H9 (cell line): Measurements from ENCODE around the gene GP1BB. TPM values are rescaled to one million over a fixed set of nuclear protein-coding genes. Genes with fewer than 3 reads are reported as not detected.

Experiments
- DNase-seq: peaks from one replicate; pipeline ENCODE4 v3.0.0-alpha.2; 2017
- H2AFZ ChIP-seq: one replicate; pipeline ENCODE4 v1.6.1; 2013; ENCODE audit warnings: mild to moderate bottlenecking, low read length, control low read depth, moderate library complexity
- H2AK5ac ChIP-seq: 2 replicates; pipeline ENCODE4 v1.6.1; 2013; ENCODE audit warnings: low read length, control low read depth, mixed read lengths; ENCODE audit not compliant: insufficient read length
- H2BK120ac ChIP-seq: one replicate; pipeline ENCODE4 v1.6.1; 2013; ENCODE audit warnings: low read depth, mild to moderate bottlenecking, low read length, control low read depth, inconsistent platforms; ENCODE audit not compliant: poor library complexity, severe bottlenecking
- H2BK12ac ChIP-seq: 2 replicates; pipeline ENCODE4 v1.6.1; 2013; ENCODE audit warnings: low read length, control low read depth, mixed read lengths, low read depth; ENCODE audit not compliant: insufficient read length
- H2BK15ac ChIP-seq: 2 replicates; pipeline ENCODE4 v1.6.1; 2013; ENCODE audit warnings: low read depth, low read length, control low read depth
- H2BK20ac ChIP-seq: one replicate; pipeline ENCODE4 v1.6.1; 2013; ENCODE audit warnings: low read depth, mild to moderate bottlenecking, low read length, control low read depth, inconsistent platforms; ENCODE audit not compliant: poor library complexity, severe bottlenecking
- H2BK5ac ChIP-seq: 2 replicates; pipeline ENCODE4 v1.6.1; 2013; ENCODE audit warnings: low read length, control low read depth, mixed read lengths; ENCODE audit not compliant: insufficient read length
- H3K14ac ChIP-seq: 2 replicates; pipeline ENCODE4 v1.6.1; 2013; ENCODE audit warnings: low read length, control low read depth; ENCODE audit not compliant: insufficient read depth
- H3K18ac ChIP-seq: 2 replicates; pipeline ENCODE4 v1.6.1; 2013; ENCODE audit warnings: low read depth, mild to moderate bottlenecking, mixed read lengths, low read length, control low read depth; ENCODE audit not compliant: insufficient read length
- H3K23ac ChIP-seq: 2 replicates; pipeline ENCODE4 v1.6.1; 2013; ENCODE audit warnings: low read length, control low read depth, mixed read lengths, low read depth; ENCODE audit not compliant: insufficient read length
- H3K23me2 ChIP-seq: 2 replicates; pipeline ENCODE4 v1.6.1; 2013; ENCODE audit warnings: low read depth, mild to moderate bottlenecking, mixed read lengths, low read length, control low read depth; ENCODE audit not compliant: insufficient read length, poor library complexity, severe bottlenecking
- H3K27ac ChIP-seq: 2 replicates; pipeline ENCODE4 v1.5.1; 2013; ENCODE audit warnings: low read length, control low read depth, mixed read lengths, low read depth; ENCODE audit not compliant: insufficient read length
- H3K27me3 ChIP-seq: 2 replicates; pipeline ENCODE4 v1.6.1; 2013; ENCODE audit warnings: low read length, control low read depth, inconsistent platforms; ENCODE audit not compliant: insufficient read depth
- H3K4ac ChIP-seq: 2 replicates; pipeline ENCODE4 v1.6.1; 2013; ENCODE audit warnings: low read depth, mild to moderate bottlenecking, control low read depth, inconsistent platforms, low read length, moderate library complexity
- H3K4me1 ChIP-seq: 2 replicates; pipeline ENCODE4 v1.6.1; 2013; ENCODE audit warnings: low read length, control low read depth, inconsistent platforms; ENCODE audit not compliant: insufficient read depth
- H3K4me2 ChIP-seq: 2 replicates; pipeline ENCODE4 v1.6.1; 2013; ENCODE audit warnings: low read length, control low read depth, mixed read lengths; ENCODE audit not compliant: insufficient read length, insufficient read depth
- H3K56ac ChIP-seq: 2 replicates; pipeline ENCODE4 v1.6.1; 2013; ENCODE audit warnings: low read depth, mild to moderate bottlenecking, mixed read lengths, low read length, control low read depth; ENCODE audit not compliant: insufficient read length
- H3K79me1 ChIP-seq: 2 replicates; pipeline ENCODE4 v1.6.1; 2013; ENCODE audit warnings: low read depth, mild to moderate bottlenecking, moderate library complexity, low read length, control low read depth, inconsistent platforms; ENCODE audit not compliant: insufficient read depth, poor library complexity, severe bottlenecking
- H3K79me2 ChIP-seq: 2 replicates; pipeline ENCODE4 v1.6.1; 2013; ENCODE audit warnings: low read length, control low read depth, inconsistent platforms; ENCODE audit not compliant: insufficient read depth
- H3K9ac ChIP-seq: 2 replicates; pipeline ENCODE4 v1.6.1; 2013; ENCODE audit warnings: low read length, control low read depth, mixed read lengths; ENCODE audit not compliant: insufficient read length; ENCODE audit errors: extremely low read depth
- H3K9me3 ChIP-seq: one replicate; pipeline ENCODE4 v1.6.1; 2013; ENCODE audit warnings: low read depth, low read length, inconsistent platforms; ENCODE audit not compliant: control insufficient read depth
- H3T11ph ChIP-seq: one replicate; pipeline ENCODE4 v1.6.1; 2013; ENCODE audit warnings: mild to moderate bottlenecking, low read length, control low read depth, inconsistent platforms
- H4K20me1 ChIP-seq: one replicate; pipeline ENCODE4 v1.6.1; 2013; ENCODE audit not compliant: control insufficient read depth, insufficient read length, insufficient read depth
- H4K5ac ChIP-seq: 2 replicates; pipeline ENCODE4 v1.6.1; 2013; ENCODE audit warnings: low read depth, mild to moderate bottlenecking, mixed read lengths, low read length, control low read depth; ENCODE audit not compliant: insufficient read length
- H4K8ac ChIP-seq: replicated peaks from 2 replicates; pipeline ENCODE4 v1.6.1; 2013; ENCODE audit warnings: low read length, control low read depth, mixed read lengths, low read depth; ENCODE audit not compliant: insufficient read length
- H4K91ac ChIP-seq: 2 replicates; pipeline ENCODE4 v1.6.1; 2013; ENCODE audit warnings: low read depth, mild to moderate bottlenecking, moderate library complexity, mixed read lengths, low read length, control low read depth; ENCODE audit not compliant: insufficient read length
- H3K27ac Mint-ChIP-seq, 3 experiments: 2 replicates in 2 of 3; 3 replicates in 1 of 3; pipeline ENCODE4 v1.8.0; 2020 to 2021; ENCODE audit warnings: mixed read lengths in 3 of 3, mild to moderate bottlenecking in 1 of 3, moderate library complexity in 1 of 3
- H3K27me3 Mint-ChIP-seq: 2 replicates; pipeline ENCODE4 v1.8.0; 2021; ENCODE audit warnings: low read depth, mild to moderate bottlenecking, moderate library complexity, mixed read lengths
- H3K36me3 Mint-ChIP-seq, 3 experiments: 2 replicates in 2 of 3; 3 replicates in 1 of 3; pipeline ENCODE4 v1.8.0; 2020 to 2021; ENCODE audit warnings: low read depth in 3 of 3, mixed read lengths in 3 of 3; ENCODE audit not compliant: insufficient read depth in 1 of 3
- H3K4me1 Mint-ChIP-seq, 2 experiments: 2 replicates each; pipeline ENCODE4 v1.8.0; 2020; ENCODE audit warnings: mixed read lengths in 2 of 2
- H3K4me3 Mint-ChIP-seq, 2 experiments: 2 replicates in 1 of 2; 3 replicates in 1 of 2; pipeline ENCODE4 v1.8.0; 2020 to 2021; ENCODE audit warnings: mild to moderate bottlenecking in 2 of 2, mixed read lengths in 2 of 2, moderate library complexity in 1 of 2
- H3K9me3 Mint-ChIP-seq, 2 experiments: 2 replicates in 1 of 2; 3 replicates in 1 of 2; pipeline ENCODE4 v1.8.0; 2020; ENCODE audit warnings: mild to moderate bottlenecking in 2 of 2, mixed read lengths in 2 of 2, moderate library complexity in 1 of 2
- WGBS: extraction: QIAGEN DNeasy Blood & Tissue Kit; methylation state at CpG from one replicate; pipeline ENCODE4 v1.1.7; 2013; ENCODE audit warnings: missing lambda C conversion rate, low lambda C conversion rate, mixed read lengths; ENCODE audit not compliant: insufficient read length; ENCODE audit errors: extremely low coverage; 5-methylcytosine and 5-hydroxymethylcytosine counted together
- total RNA-seq: library from RNA; stranded (reverse); gene quantifications from 2 replicates; pipeline ENCODE4 v1.2.1, GENCODE V29; 2021
- TF ChIP-seq, protein P1 (sequence below): fragments of 200-600 bp; sonication (generic); conservative IDR thresholded peaks from 3 replicates; pipeline ENCODE4 v1.8.0; 2021; ENCODE audit warnings: antibody characterized with exemption, mild to moderate bottlenecking

GP1BB gene
- total RNA-seq, 1 experiment from 2014 or later: 3.4 TPM

- DNase-seq: no peak
- no peak overlapping the region for H2BK12ac ChIP-seq
- no peak overlapping the region for H3K56ac ChIP-seq
Observed at GRCh38 chr22:19700790-19701419, 22.4 kb upstream of the GP1BB start.

More at GRCh38 chr22:19700790-19701419, 22.4 kb upstream of the GP1BB start:
- Histone ChIP-seq H3K14ac (no peak overlapping the region), H3K9ac (no peak overlapping the region), H2BK120ac (no peak overlapping the region), H4K91ac (no peak overlapping the region), H4K5ac (no peak overlapping the region), H3K18ac (no peak overlapping the region), H3K23me2 (no peaks in the 10 kb centered on the region), H3T11ph (no peak overlapping the region), H3K9me3 (no peaks in the 10 kb centered on the region), H3K79me1 (no peaks in the 10 kb centered on the region), H3K4me2 (no peak overlapping the region), H3K79me2 (no peaks in the 10 kb centered on the region), H2BK20ac (no peak overlapping the region), H2AFZ (no peak overlapping the region), H3K27me3 (no peaks in the 10 kb centered on the region), H2AK5ac (no peak overlapping the region), H4K8ac (no peak overlapping the region), H3K23ac (no peak overlapping the region), H3K4me1 (peaks cover 7% of the 10 kb centered on the region; the same call in 1 of the 2 replicates), H3K27ac (no peak overlapping the region), H2BK5ac (no peak overlapping the region), H2BK15ac (no peak overlapping the region), H3K4ac (no peak overlapping the region), H4K20me1 (no peaks in the 10 kb centered on the region)
- TF ChIP-seq, protein P1, sequence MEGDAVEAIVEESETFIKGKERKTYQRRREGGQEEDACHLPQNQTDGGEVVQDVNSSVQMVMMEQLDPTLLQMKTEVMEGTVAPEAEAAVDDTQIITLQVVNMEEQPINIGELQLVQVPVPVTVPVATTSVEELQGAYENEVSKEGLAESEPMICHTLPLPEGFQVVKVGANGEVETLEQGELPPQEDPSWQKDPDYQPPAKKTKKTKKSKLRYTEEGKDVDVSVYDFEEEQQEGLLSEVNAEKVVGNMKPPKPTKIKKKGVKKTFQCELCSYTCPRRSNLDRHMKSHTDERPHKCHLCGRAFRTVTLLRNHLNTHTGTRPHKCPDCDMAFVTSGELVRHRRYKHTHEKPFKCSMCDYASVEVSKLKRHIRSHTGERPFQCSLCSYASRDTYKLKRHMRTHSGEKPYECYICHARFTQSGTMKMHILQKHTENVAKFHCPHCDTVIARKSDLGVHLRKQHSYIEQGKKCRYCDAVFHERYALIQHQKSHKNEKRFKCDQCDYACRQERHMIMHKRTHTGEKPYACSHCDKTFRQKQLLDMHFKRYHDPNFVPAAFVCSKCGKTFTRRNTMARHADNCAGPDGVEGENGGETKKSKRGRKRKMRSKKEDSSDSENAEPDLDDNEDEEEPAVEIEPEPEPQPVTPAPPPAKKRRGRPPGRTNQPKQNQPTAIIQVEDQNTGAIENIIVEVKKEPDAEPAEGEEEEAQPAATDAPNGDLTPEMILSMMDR: no peak
- Mint-ChIP-seq H3K4me1 (peaks cover 20 to 29% of the 10 kb centered on the region in 2 experiments), H3K27me3 (peaks cover 27% of the 10 kb centered on the region), H3K9me3 (no peaks in the 10 kb centered on the region), H3K36me3 (no peaks in the 10 kb centered on the region; a peak in 1 of 7 replicates), H3K4me3 (no peak overlapping the region; a peak in 1 of 5 replicates), H3K27ac (no peak overlapping the region)
- WGBS: no CpG with 5 or more reads among the region's 6 CpGs
